ENCODE measurements around the gene SDF2.
"Not testable (repeated sequence)": the region's sequence is repeated elsewhere in the genome, so short reads cannot be mapped to it uniquely, and the experiment has no call there.

Gene SDF2

GRCh38 chr17:28626818-28627217 lies 34.9 kb downstream of the SDF2 start:
- DNase-seq (ENCODE audit: low read depth in 2 of 2), result no peak

GRCh38 chr17:28624148-28624547 lies 37.6 kb downstream of the SDF2 start:
- no peak for DNase-seq (ENCODE audit: low read depth in 2 of 2)

GRCh38 chr17:28623696-28624095 lies 38.0 kb downstream of the SDF2 start:
- DNase-seq (ENCODE audit: low read depth in 2 of 2), result no peak

DNA sequence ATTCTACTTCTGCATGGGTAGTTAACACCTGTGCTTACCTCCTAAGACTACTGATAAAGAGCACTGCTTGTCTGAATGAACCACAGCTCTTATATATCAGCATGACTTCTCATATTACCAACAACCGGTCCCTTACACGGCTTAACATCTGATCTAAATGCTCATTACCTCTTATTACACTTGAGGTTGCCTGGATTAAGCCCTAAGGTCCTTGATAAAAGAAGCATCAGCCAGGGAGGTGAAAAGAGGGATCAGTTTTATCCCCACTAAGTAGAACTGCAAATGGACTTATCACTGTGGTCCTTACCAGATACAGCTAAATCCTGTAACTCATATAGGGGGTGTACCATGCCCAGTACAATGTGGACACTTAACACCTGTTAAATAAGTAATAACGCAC lies 39.5 kb downstream of the SDF2 start:
- DNase-seq (ENCODE audit: low read depth in 2 of 2), result no peak

- no peak for DNase-seq (ENCODE audit: low read depth in 2 of 2)
These were observed 41.7 kb downstream of the SDF2 start for GRCh38 chr17:28620010-28620409.

DNA sequence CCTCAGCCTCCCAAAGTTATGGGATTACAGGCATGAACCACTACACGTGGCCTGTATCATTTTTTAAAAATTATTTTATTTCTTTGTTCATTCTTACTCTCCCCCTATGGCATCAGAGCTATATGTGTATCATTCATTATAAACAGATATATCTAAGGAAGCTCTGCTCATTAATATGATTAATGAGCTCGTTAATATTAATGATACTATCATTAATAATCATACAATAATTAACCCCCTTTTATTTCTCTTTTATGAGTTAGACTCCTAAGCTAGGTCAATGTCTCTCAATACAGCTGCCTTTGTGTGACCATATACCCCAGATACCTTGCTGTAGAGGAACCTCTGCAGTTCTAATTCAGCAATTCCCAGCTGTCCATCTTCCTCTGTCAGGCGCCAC lies 43.2 kb downstream of the SDF2 start:
- no peak for DNase-seq (ENCODE audit: low read depth in 2 of 2)

DNA sequence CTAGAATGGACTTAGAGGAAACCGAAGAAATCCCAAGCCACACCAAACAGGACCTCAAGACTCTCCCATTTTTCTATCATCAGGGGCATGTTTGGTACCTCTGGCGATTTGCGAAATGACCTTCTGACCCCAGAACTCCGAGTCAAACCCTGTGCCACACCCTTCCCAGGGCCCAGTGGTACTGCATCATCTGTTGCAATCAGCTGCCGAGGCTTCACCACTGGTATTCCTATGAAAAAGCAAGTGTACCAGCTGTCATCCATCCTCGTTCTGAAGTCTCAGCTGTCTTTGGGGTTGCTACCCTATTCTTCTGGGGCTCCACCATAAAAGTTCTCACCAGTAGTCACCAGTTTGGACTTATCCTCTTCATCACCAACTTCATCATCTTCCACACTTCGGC lies 45.4 kb downstream of the SDF2 start:
- DNase-seq (ENCODE audit: low read depth in 2 of 2), result no peak

DNA sequence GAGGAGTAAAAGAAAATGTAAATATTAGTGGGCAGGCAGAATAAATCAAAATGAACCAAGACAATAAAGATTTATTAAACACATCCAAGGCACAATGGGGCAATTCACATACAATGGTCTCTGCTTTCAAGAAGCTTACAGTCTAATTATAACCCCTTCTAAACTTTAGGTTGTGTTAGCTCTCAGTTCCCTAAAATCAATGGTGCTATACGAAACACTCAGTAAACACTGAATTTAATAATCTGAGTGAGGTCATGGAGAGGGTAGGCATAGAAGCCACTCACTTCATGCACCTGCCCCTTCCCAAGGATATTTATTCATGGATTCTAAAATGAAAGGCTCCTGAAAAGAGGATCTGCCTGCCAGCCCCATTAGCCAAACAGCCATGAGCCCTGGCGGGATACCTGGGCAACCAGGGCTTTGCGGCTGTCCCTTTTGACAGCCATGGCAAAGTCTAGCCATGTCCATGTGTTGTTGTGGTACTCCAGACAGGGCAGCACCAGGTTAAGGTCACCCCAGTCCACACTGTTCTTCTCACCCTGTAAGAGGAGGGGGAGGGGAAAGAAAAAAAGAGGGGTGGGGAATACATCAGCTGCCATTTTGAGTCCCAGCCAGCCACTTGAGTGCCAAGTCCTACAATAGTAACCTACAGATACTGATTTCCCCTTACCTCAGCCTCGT lies 46.3 kb downstream of the SDF2 start:
- DNase-seq (ENCODE audit: low read depth in 2 of 2), result no peak

GRCh38 chr17:28613931-28614381 lies 47.8 kb downstream of the SDF2 start, which contains the start of gene RSKR:
Gene RSKR, minus strand, starts transcription at chr17:28614185. Its CDS starts 24 bp downstream, at chr17:28614161.
- no peak for DNase-seq (ENCODE audit: low read depth in 2 of 2)

DNA sequence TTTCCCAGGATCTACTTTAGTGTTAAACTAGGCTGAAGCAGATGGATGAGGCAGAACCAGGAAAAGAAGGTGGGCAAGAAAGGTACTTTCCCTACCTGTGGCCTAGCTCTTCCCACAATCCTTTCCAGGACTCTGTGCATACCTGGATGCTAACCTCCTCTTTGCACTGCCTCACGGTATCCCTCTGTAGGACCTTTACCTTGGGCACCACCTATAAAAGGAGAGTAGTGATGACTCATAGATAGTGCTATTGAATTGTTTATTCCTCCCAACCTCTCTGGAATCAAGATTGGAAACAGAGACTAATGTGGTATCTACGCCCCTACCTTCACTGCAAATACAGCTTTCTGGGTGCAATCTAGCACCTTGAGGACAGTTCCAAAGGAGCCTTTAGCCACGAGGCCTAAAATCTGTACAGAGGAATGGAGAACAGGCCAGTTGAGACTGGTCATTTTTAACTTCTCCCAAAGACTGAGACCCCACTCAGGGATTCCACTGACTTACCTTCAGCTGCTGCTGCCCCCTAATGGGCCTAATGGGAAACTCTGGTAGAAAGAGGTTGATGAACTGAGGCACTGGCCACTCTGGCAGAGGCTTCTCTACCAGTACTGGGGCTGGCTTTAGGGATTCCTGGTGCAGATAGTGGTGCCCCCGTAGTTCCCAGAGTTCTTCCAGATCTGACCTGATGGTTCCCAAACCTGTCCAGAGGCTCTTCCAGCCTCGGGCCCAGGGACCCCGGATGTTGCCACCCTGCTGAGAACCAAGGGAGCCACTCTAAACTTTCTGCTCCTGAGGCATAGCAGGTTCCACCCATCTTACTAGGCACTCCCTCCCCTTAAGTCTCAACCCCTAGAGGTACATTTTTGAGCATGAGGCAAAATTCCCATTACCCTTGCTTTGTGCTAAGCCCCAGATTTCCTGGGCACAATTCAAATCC lies 48.5 kb downstream of the SDF2 start:
- DNase-seq (ENCODE audit: low read depth in 2 of 2), result peak in 1 of 2 donors; percentile 11

- DNase-seq (ENCODE audit: low read depth in 2 of 2), result no peak
These were observed 49.2 kb downstream of the SDF2 start for GRCh38 chr17:28612531-28612930.

DNA sequence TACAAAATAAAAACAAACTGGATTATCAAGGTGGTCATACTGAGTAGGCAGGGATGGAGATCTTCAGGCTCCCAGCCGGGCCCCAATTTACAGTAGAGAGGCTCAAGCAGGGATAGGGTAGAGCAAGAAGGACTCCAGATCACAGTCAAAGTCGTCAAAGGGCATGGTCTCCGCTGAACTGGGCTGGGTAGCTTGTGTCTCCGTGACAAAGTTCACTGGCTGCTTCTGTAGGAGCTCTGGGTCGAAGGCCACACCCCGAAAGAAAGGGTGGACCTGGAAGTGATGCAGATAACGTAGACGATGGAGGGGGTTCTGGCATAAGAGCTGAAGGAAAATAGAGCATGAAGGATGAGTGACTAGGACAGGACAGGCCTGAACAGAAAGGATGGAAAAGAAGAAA lies 51.3 kb downstream of the SDF2 start:
- DNase-seq (ENCODE audit: low read depth in 2 of 2), result no peak

- not testable (repeated sequence) for DNase-seq (ENCODE audit: low read depth in 2 of 2)
These were observed 57.7 kb downstream of the SDF2 start for GRCh38 chr17:28604031-28604430.

GRCh38 chr17:28599311-28600184 lies 62.2 kb downstream of the SDF2 start:
- peak; percentile 56 to 58 for DNase-seq (ENCODE audit: low read depth in 2 of 2)

DNA sequence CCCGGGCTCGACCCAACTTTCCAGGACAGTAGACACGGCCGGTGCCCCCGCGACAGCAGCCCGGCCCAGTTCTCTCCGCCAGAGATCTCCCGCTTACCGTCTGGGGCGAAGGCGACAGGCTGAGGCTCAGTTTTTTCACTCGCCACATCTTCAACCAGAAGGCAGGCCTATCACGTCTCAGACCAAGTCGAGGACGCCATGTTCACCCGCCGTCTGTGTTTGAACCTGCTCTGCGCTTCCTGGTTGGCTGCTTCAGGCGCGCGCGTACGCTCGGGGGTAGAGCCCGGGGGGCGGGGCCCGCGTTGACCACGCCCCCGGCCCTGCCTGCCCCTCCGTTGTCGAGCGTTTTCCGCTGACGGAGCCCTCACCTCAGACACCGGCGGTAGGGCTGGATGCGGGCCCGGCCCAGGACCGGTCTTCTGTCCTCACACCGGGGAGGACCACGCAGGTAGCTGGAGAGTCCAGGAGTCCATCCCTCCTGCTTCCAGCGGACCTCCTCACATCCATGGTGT lies 62.9 kb downstream of the SDF2 start, which contains the start of gene SPAG5:
Gene SPAG5, minus strand, starts transcription at position 227 of the 512 bp plus-strand sequence. Its CDS starts 79 bp downstream, at position 148.
- peak; percentile 89 to 92 for DNase-seq (ENCODE audit: low read depth in 2 of 2)

GRCh38 chr17:28598389-28598788 lies 63.3 kb downstream of the SDF2 start:
- DNase-seq (ENCODE audit: low read depth in 2 of 2), result no peak

Measured in stimulated activated CD4-positive, alpha-beta T cell treated with anti-CD3 and anti-CD28 coated beads, Interleukin-4, amount 100 ng/mL, for 48 hours (primary cell).